ENCODE results near the gene ZMIZ1. TPM values are rescaled to one million over a fixed set of nuclear protein-coding genes. Genes with fewer than 3 reads are reported as not detected.

Gene ZMIZ1
- total RNA-seq, 1 experiment from 2014 or later = 28.4 TPM

- CTCF ChIA-PET = no interaction called here
- DNase-seq (ENCODE audit: low read depth, low spot score) = no peak
- POLR2A ChIA-PET = no interaction called here
These were observed 42.4 kb upstream of the ZMIZ1 start for GRCh38 chr10:79026341-79026761.

More at GRCh38 chr10:79026341-79026761, 42.4 kb upstream of the ZMIZ1 start:
- no peak for ATAC-seq
- TF ChIP-seq EGR1 (IDR thresholded peaks at IDR 0.05; ENCODE audit: low read depth) (no peak), MAX (IDR thresholded peaks at IDR 0.05) (no peak), CBX3 (IDR thresholded peaks at IDR 0.05; ENCODE audit: low read depth) (no peak), TCF7L2 (IDR thresholded peaks at IDR 0.05; ENCODE audit: borderline replicate concordance, extremely low read depth, insufficient read depth, insufficient read length) (no peak), SIN3A (IDR thresholded peaks at IDR 0.05; ENCODE audit: low read depth) (no peak), JUND (IDR thresholded peaks at IDR 0.05) (no peak), ZFX (IDR thresholded peaks at IDR 0.05) (no peak), ELF1 (IDR thresholded peaks at IDR 0.05; ENCODE audit: borderline replicate concordance, low read depth) (no peak), FOSL1 (IDR thresholded peaks at IDR 0.05; ENCODE audit: low read depth) (no peak), EZH2 (IDR thresholded peaks at IDR 0.05) (no peak), CTCF (IDR thresholded peaks at IDR 0.05 in 2 of 3, conservative IDR thresholded peaks at IDR 0.05 in 1 of 3; ENCODE audit: borderline replicate concordance in 1 of 3, insufficient read depth in 1 of 3, low read depth in 2 of 3, low read length in 2 of 3) (no peak)
- no peaks in the 10 kb centered on the region for H3K9me3 ChIP-seq (ENCODE audit: control insufficient read depth in 1 of 2, insufficient read depth in 1 of 2, low read depth in 1 of 2, low read length in 2 of 2)
- no peaks in the 10 kb centered on the region for H3K27me3 ChIP-seq (ENCODE audit: insufficient read depth, low read length)
- BruUV-seq (replicated peaks) = no TSS peak
- H3K27ac ChIP-seq (ENCODE audit: low read depth, low read length) = no peak overlapping the region
- H2AFZ ChIP-seq (ENCODE audit: low read depth, low read length, poor library complexity, severe bottlenecking) = no peak overlapping the region
- RAD21 ChIA-PET (ENCODE audit: low non-redundant PET in 1 of 2, low total read pairs in 2 of 2, uncharacterized antibody in 2 of 2, unreplicated experiment in 2 of 2) = no interaction called here
- no peak overlapping the region for H3K9ac ChIP-seq (ENCODE audit: low read length)
- H3K79me2 ChIP-seq (ENCODE audit: insufficient read depth, low read length) = no peaks in the 10 kb centered on the region
- H4K20me1 ChIP-seq (ENCODE audit: insufficient read depth) = no peaks in the 10 kb centered on the region
- H3K4me3 ChIP-seq (replicated peaks in 1 of 2; ENCODE audit: low read depth in 1 of 2, low read length in 2 of 2) = no peak overlapping the region
- H3K4me2 ChIP-seq (ENCODE audit: low read length) = no peak overlapping the region
- intact Hi-C loops (cut with micrococcal nuclease) = no loop called here
- no peaks in the 10 kb centered on the region for H3K36me3 ChIP-seq (ENCODE audit: control insufficient read depth in 1 of 2, insufficient read depth in 2 of 2, low read length in 2 of 2)
- H3K9me2 ChIP-seq (ENCODE audit: insufficient read depth) = no peaks in the 10 kb centered on the region
- H3K4me1 ChIP-seq (ENCODE audit: control insufficient read depth in 1 of 2, insufficient read depth in 2 of 2, low read length in 2 of 2) = peaks cover 0 to 13% of the 10 kb centered on the region in 2 experiments; a peak in 2 of 4 replicates
